22Rv1 (cell line): ENCODE data around the gene RAB5IF.

Experiments
- H3K27ac ChIP-seq: fragments of 450-650 bp; 2 replicates; pipeline ENCODE4 v1.5.1; 2017
- ZFX ChIP-seq: fragments of 450-650 bp; IDR thresholded peaks from 2 replicates; pipeline ENCODE4 v1.6.1; 2017; ENCODE audit warnings: antibody characterized with exemption, borderline replicate concordance
- TF ChIP-seq, protein P1 (sequence below): fragments of 450-650 bp; IDR thresholded peaks from 2 replicates; pipeline ENCODE4 v1.5.1; 2017; ENCODE audit warnings: mild to moderate bottlenecking

Gene RAB5IF

DNA sequence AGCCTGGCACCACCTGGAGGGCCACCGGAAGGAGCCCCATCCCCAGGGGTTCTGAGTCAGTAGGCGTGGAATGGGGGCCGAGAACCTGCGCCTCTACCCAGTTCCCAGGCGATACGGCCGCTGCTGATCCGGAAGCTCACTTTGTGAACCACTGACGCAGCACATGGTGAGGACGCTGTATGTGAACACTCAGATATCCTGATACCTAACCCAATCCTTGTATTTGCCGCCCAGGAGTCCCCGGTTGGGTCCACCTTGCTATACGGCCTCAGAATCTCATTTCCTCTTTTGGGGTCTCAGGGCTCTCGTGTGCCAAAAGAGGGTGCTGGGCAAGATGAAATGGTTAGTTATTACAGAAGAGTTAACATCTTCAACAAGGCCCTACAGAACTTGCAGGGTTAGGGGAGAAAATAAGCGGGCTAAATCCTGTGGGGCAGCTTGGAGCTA lies 604 bp upstream of the RAB5IF start:
- peak overlapping the region; percentile 75 for H3K27ac ChIP-seq
- TF ChIP-seq ZFX: no peak
- TF ChIP-seq, protein P1, sequence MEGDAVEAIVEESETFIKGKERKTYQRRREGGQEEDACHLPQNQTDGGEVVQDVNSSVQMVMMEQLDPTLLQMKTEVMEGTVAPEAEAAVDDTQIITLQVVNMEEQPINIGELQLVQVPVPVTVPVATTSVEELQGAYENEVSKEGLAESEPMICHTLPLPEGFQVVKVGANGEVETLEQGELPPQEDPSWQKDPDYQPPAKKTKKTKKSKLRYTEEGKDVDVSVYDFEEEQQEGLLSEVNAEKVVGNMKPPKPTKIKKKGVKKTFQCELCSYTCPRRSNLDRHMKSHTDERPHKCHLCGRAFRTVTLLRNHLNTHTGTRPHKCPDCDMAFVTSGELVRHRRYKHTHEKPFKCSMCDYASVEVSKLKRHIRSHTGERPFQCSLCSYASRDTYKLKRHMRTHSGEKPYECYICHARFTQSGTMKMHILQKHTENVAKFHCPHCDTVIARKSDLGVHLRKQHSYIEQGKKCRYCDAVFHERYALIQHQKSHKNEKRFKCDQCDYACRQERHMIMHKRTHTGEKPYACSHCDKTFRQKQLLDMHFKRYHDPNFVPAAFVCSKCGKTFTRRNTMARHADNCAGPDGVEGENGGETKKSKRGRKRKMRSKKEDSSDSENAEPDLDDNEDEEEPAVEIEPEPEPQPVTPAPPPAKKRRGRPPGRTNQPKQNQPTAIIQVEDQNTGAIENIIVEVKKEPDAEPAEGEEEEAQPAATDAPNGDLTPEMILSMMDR: no peak

- TF ChIP-seq, protein P1: no peak
- no peak for TF ChIP-seq ZFX
- peak overlapping the region; percentile 75 for H3K27ac ChIP-seq
These were observed 833 bp downstream of the RAB5IF start for GRCh38 chr20:36606158-36607066.

DNA sequence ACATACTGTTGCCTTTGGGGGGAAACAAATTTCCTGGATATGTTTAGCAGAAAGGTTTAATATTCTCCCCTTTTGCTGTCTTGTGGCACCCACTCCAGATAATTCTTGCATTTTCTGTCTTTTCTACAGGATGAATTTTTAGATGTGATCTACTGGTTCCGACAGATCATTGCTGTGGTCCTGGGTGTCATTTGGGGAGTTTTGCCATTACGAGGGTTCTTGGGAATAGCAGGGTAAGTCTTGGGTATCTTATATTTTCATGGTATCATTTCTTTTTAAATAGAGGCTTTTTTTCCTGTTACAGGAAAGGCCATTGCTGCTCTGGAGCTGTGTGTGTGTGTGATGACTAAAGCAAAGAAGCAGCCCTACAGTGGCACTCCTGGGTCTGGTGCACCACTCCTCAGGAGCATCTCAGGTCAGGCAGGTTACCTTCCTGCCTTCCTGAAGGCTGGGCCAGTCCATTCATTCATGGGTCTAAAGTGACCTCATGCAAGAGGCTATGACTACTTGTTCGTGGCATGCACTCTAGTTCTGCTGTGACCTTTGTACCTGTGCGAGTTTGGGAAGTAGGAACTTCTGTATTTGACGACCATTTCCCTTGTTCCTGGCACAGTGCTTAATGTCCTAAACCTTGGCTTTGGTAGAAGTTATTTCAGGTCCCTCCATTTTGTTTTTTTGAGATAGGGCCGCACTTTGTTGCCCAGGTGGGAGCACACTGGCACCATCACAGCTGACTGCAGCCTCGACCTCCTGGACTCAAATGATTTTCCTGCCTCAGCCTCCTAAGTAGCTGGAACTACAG lies 2.2 kb downstream of the RAB5IF start:
- TF ChIP-seq ZFX: no peak
- TF ChIP-seq, protein P1: no peak
- H3K27ac ChIP-seq: peak overlapping the region; percentile 75

DNA sequence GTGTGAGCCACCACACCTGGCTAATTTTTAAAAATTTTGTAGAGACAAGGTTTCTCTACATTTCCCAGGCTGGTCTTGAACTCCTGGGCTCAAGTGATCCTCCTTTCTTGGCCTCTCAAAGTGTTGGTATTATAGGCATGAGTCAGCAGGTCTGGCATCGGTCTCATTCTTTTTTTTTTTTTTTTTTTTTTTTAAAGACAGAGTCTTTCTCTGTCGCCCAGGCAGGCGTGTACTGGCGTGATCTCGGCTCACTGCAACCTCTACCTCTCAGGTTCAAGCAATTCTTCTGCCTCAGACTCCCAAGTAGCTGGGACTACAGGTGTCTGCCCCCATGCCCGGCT lies 2.8 kb downstream of the RAB5IF start:
- H3K27ac ChIP-seq: peak overlapping the region; percentile 75; the same call in 1 of the 2 replicates

DNA sequence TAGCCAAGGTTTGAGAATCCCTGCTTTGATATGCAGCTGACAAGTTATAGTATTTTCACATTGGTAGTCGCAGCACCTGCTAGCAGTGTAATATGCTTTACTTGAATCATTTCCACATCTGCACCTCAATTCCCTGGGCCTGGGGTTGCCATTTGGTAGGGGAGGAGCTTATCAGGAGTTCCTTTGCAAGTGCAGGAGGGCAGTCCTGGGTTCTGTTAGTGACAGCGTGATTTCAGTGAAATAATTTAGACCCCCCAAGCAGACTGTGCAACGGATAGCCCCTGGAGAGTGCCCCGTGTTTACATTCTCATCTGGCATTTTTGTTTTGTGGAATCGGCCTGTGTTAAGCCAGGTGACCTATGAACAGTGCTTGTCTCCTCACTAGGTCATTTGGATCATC lies 6.0 kb downstream of the RAB5IF start:
- TF ChIP-seq ZFX: no peak
- TF ChIP-seq, protein P1: no peak
- no peak overlapping the region for H3K27ac ChIP-seq

DNA sequence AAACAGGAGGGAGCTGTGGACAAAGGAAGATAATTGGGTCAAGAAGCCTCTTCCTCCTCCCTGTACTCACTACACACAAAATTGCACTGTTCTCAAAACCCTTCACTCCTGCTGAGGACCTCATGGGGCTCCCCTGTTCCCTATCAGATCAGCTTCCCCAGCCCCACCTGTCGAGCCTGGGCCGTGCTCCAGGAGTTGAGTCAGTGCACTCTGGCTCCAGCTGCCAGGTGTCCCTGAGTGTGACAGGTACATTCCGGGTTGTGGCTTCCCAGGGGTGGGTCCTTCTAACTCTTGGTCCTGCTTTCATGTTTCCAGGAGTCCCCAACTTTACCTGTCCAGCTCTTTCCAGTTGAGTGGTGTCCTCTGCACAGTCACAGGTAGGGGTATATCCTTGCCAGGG lies 8.4 kb downstream of the RAB5IF start:
- TF ChIP-seq, protein P1: no peak
- no peak for TF ChIP-seq ZFX
- no peak overlapping the region for H3K27ac ChIP-seq

DNA sequence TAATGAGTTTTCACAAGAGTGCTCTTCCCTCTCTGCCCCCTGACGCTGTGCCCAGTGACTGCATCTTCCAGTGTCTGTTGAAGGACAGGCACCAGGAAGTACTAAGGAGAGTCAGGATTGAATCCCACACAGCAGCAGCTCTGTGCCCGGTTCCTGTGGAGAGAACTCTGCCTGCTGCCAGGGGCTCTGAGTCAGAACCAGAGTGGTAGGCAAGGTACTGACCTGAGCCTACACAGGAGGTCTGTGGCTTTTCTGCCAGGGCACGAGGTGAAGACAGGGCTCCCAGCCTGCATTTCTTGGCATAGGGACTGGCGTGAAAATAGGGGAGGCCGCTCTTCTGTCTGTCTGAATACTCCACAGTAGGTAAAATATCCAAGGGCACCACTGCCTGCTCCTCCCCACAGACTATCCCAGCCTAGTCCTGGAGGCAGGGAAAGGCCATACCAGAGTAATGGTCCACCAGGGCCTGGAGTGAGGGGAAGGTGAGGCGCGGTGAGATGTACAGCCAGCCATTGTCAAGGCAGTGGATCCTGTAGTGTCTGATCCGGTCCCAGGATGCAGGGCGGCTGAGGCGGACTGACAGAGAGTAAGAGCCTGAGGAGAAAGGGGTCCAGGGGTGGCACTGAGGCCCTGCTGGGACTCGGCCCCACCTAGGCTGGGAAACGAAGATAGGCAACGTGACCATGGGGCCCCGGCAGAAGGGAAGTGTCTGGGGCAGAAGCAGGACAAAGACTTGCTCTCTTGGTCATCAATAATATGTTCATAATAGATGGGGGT lies 9.4 kb downstream of the RAB5IF start:
- no peak overlapping the region for H3K27ac ChIP-seq
- no peak for TF ChIP-seq ZFX
- TF ChIP-seq, protein P1: no peak
